ENCODE data around the gene OR2F1. TPM values are rescaled to one million over a fixed set of nuclear protein-coding genes. Genes with fewer than 3 reads are reported as not detected.

The OR2F1 gene
- total RNA-seq, 4 donors from 2014 or later: not detected

DNA sequence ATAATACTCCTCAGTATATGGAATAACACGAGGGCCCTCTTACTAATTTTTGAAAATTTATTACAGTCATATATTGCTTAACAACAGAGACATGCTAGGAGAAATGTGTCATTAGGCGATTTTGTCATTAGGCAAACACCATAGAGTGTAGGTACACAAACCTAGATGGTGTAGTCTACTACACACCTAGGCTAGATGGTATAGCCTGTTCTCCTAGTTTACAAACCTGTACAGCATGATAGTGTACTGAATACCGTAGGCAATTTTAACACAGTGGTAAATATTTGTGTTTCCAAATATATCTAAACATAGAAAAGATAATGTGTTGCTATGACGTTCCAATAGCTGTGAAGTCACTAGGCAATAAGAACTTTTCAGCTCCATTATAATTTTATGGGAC is 12.8 kb downstream of the OR2F1 start:
- Histone ChIP-seq H3K27ac (no peak overlapping the region), H3K27me3 (no peaks in the 10 kb centered on the region), H3K36me3 (no peaks in the 10 kb centered on the region), H3K4me1 (no peaks in the 10 kb centered on the region), H3K9me3 (no peaks in the 10 kb centered on the region), H3K4me3 (replicated peaks in 1 of 3) (no peak overlapping the region)
- intact Hi-C loops (cut with DNase I): no loop called here
- 83 to 87% methylated on average over 4 of the region's 4 CpGs for WGBS, 2 donors
- TF ChIP-seq POLR2A (IDR thresholded peaks at IDR 0.05): no peak
- TF ChIP-seq, protein P1, sequence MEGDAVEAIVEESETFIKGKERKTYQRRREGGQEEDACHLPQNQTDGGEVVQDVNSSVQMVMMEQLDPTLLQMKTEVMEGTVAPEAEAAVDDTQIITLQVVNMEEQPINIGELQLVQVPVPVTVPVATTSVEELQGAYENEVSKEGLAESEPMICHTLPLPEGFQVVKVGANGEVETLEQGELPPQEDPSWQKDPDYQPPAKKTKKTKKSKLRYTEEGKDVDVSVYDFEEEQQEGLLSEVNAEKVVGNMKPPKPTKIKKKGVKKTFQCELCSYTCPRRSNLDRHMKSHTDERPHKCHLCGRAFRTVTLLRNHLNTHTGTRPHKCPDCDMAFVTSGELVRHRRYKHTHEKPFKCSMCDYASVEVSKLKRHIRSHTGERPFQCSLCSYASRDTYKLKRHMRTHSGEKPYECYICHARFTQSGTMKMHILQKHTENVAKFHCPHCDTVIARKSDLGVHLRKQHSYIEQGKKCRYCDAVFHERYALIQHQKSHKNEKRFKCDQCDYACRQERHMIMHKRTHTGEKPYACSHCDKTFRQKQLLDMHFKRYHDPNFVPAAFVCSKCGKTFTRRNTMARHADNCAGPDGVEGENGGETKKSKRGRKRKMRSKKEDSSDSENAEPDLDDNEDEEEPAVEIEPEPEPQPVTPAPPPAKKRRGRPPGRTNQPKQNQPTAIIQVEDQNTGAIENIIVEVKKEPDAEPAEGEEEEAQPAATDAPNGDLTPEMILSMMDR (IDR thresholded peaks at IDR 0.05): no peak
- DNase-seq: no peak

DNA sequence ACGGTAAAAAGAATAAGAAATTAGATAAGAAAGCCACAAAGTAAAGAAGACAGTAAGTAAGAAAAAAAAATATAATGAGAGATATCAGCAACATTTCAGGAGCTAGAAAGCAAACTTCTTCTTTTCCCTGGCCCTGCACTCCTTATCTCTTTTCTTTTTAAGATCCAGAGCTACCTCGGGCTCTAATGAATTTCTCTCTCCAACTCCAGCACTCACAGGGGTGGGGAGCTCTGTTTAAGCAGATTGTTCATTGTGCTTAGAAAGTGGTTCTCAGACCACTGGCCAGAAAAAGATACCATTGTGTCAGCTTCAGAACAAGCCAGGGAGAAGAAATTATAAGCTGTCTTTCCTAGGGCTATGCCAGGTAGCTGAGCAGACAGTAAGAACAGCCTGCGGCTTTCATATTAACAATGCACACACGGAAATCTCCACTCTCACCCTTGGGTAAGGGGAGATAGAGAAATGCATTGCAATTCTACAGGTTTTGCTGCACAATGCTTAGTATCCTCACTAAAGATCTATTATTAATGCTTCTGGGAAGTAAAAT is 19.3 kb downstream of the OR2F1 start:
- intact Hi-C loops (cut with DNase I): no loop called here
- Histone ChIP-seq H3K4me3 (replicated peaks in 1 of 3) (no peak overlapping the region), H3K27me3 (no peaks in the 10 kb centered on the region), H3K36me3 (no peaks in the 10 kb centered on the region), H3K9me3 (no peaks in the 10 kb centered on the region), H3K27ac (no peak overlapping the region), H3K4me1 (no peaks in the 10 kb centered on the region)
- no peak for DNase-seq
- TF ChIP-seq POLR2A (IDR thresholded peaks at IDR 0.05): no peak
- TF ChIP-seq, protein P1 (IDR thresholded peaks at IDR 0.05): no peak
- WGBS, 2 donors: 63 to 76% methylated on average over 4 of the region's 4 CpGs

DNA sequence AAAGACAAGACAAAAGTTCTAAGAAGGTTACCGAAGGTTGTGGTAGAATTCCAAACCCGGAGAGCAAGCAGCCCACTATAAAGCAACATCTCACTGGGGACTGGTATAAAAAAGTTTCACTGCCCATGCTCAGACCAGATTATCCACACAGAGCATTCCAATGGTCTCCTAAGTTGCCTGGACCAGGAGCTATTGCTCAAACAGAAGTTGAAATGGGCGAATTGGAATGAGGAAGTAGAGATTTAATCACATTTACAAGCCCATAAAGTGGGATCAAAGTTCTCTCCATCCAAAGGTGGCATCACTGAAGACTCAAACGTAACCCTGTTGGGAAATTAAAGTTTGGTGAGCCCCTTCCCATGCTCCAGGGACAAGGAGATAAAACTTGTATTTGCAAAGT is 19.8 kb downstream of the OR2F1 start:
- intact Hi-C loops (cut with DNase I): no loop called here
- no peak overlapping the region for H3K27ac ChIP-seq
- H3K4me3 ChIP-seq (replicated peaks in 1 of 3): no peak overlapping the region
- no peaks in the 10 kb centered on the region for H3K9me3 ChIP-seq
- no peaks in the 10 kb centered on the region for H3K4me1 ChIP-seq
- TF ChIP-seq POLR2A (IDR thresholded peaks at IDR 0.05): no peak
- TF ChIP-seq, protein P1 (IDR thresholded peaks at IDR 0.05): no peak
- WGBS, 2 donors: 83 to 86% methylated on average over 4 of the region's 4 CpGs
- H3K27me3 ChIP-seq: no peaks in the 10 kb centered on the region
- no peaks in the 10 kb centered on the region for H3K36me3 ChIP-seq
- DNase-seq: no peak

DNA sequence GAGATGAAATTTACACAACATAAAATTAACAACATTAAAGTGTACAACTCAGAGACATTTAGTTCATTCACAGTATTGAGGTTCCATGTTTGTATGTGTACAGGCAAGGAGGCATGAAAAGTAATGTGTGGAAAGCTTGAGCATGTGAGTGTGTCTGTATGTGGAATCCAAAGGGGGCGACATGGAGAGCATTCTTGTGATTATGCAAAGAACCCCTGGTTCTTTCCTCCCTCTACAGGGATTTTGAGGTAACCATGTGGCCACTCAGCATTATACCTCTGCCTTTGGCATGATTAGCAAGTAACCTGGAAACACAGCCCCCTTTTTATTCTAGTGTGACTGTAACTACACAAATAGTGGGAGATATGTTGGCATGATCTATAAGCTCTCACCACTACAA is 21.0 kb downstream of the OR2F1 start:
- H3K4me3 ChIP-seq (replicated peaks in 1 of 3): no peak overlapping the region
- 55 to 67% methylated on average over 1 of the region's 1 CpG for WGBS, 2 donors
- no peak for DNase-seq
- no peak for TF ChIP-seq POLR2A (IDR thresholded peaks at IDR 0.05)
- TF ChIP-seq, protein P1 (IDR thresholded peaks at IDR 0.05): no peak
- intact Hi-C loops (cut with DNase I): no loop called here
- no peak overlapping the region for H3K27ac ChIP-seq
- no peaks in the 10 kb centered on the region for H3K9me3 ChIP-seq
- no peaks in the 10 kb centered on the region for H3K27me3 ChIP-seq
- H3K4me1 ChIP-seq: no peaks in the 10 kb centered on the region
- no peaks in the 10 kb centered on the region for H3K36me3 ChIP-seq

DNA sequence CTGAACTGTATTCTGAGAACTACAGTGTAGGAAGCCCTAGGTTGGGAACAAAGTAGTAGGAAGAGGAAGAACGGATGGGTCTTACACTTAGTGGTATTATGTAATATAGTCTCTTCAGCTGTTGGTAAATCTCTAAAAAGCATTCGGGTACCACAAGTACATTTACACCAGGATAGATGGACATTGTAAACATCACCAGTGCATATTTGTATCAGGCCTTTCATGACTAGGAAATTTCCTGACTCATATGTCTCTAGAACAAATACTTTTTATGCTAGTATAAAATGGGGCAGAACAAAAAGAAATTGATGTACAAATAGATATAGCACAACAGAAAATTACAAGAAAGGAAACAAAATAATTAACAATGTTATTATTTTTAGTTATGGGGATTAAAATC is 23.9 kb downstream of the OR2F1 start:
- intact Hi-C loops (cut with DNase I): no loop called here
- no peak overlapping the region for H3K27ac ChIP-seq

More for the DNA sequence above, 23.9 kb downstream of the OR2F1 start:
- H3K4me1 ChIP-seq: no peaks in the 10 kb centered on the region
- DNase-seq: no peak
- no peaks in the 10 kb centered on the region for H3K9me3 ChIP-seq
- no peaks in the 10 kb centered on the region for H3K27me3 ChIP-seq
- TF ChIP-seq POLR2A (IDR thresholded peaks at IDR 0.05): no peak
- TF ChIP-seq, protein P1 (IDR thresholded peaks at IDR 0.05): no peak
- no peaks in the 10 kb centered on the region for H3K36me3 ChIP-seq
- H3K4me3 ChIP-seq (replicated peaks in 1 of 3): no peak overlapping the region
- 90% methylated on average over 2 of the region's 2 CpGs for WGBS, 2 donors
